ENCODE results near the gene GRAMD4. TPM values are rescaled to one million over a fixed set of nuclear protein-coding genes. Genes with fewer than 3 reads are reported as not detected.

GRAMD4 gene
- total RNA-seq, 1 experiment from 2014 or later = 18.4 TPM

- no peak overlapping the region for H3K27ac ChIP-seq (ENCODE audit: low read depth, low read length, poor library complexity, severe bottlenecking)
- no peak overlapping the region for H3K4me3 ChIP-seq (ENCODE audit: low read depth, low read length, poor library complexity, severe bottlenecking)
- H3K27me3 ChIP-seq (replicated peaks; ENCODE audit: insufficient read depth, low read depth, low read length, poor library complexity) = no peaks in the 10 kb centered on the region
- TF ChIP-seq EZH2 (IDR thresholded peaks at IDR 0.05; ENCODE audit: borderline replicate concordance, low read depth, low read length, poor library complexity, severe bottlenecking) (no peak), CTCF (conservative IDR thresholded peaks at IDR 0.05; ENCODE audit: low read depth, low read length) (no peak)
- H3K4me1 ChIP-seq (ENCODE audit: insufficient read depth, low read length, poor library complexity, severe bottlenecking) = peaks cover 15% of the 10 kb centered on the region
- CTCF ChIA-PET = no interaction called here
- intact Hi-C loops (cut with micrococcal nuclease; ENCODE audit: unreplicated experiment) = loop anchor here (10.0 kb wide), 1 partner anchor 115 kb away; no protein-coding TSS in a partner anchor
- H3K9me3 ChIP-seq (ENCODE audit: low read depth, low read length, poor library complexity, severe bottlenecking) = no peaks in the 10 kb centered on the region
- no peaks in the 10 kb centered on the region for H3K36me3 ChIP-seq (ENCODE audit: insufficient read depth, low read length, poor library complexity, severe bottlenecking)
- no peak for DNase-seq (ENCODE audit: low spot score)
- no TSS peak for BruUV-seq (replicated peaks)
- POLR2A ChIA-PET (ENCODE audit: low non-redundant PET) = no interaction called here
Observed at GRCh38 chr22:46679706-46680269, 59.6 kb downstream of the GRAMD4 start.

- DNase-seq (ENCODE audit: low spot score) = no peak
- intact Hi-C loops (cut with micrococcal nuclease; ENCODE audit: unreplicated experiment) = no loop called here
- peaks cover 15% of the 10 kb centered on the region for H3K4me1 ChIP-seq (ENCODE audit: insufficient read depth, low read length, poor library complexity, severe bottlenecking)
- BruUV-seq (replicated peaks) = no TSS peak
- no peak overlapping the region for H3K27ac ChIP-seq (ENCODE audit: low read depth, low read length, poor library complexity, severe bottlenecking)
- H3K36me3 ChIP-seq (ENCODE audit: insufficient read depth, low read length, poor library complexity, severe bottlenecking) = peaks cover 10% of the 10 kb centered on the region
- H3K9me3 ChIP-seq (ENCODE audit: low read depth, low read length, poor library complexity, severe bottlenecking) = no peaks in the 10 kb centered on the region
- TF ChIP-seq EZH2 (IDR thresholded peaks at IDR 0.05; ENCODE audit: borderline replicate concordance, low read depth, low read length, poor library complexity, severe bottlenecking) (no peak), CTCF (conservative IDR thresholded peaks at IDR 0.05; ENCODE audit: low read depth, low read length) (peak; percentile 56)
- CTCF ChIA-PET = no interaction called here
- H3K4me3 ChIP-seq (ENCODE audit: low read depth, low read length, poor library complexity, severe bottlenecking) = no peak overlapping the region
- no peaks in the 10 kb centered on the region for H3K27me3 ChIP-seq (replicated peaks; ENCODE audit: insufficient read depth, low read depth, low read length, poor library complexity)
- POLR2A ChIA-PET (ENCODE audit: low non-redundant PET) = no interaction called here
Observed at GRCh38 chr22:46681010-46681409, 60.8 kb downstream of the GRAMD4 start.

DNA sequence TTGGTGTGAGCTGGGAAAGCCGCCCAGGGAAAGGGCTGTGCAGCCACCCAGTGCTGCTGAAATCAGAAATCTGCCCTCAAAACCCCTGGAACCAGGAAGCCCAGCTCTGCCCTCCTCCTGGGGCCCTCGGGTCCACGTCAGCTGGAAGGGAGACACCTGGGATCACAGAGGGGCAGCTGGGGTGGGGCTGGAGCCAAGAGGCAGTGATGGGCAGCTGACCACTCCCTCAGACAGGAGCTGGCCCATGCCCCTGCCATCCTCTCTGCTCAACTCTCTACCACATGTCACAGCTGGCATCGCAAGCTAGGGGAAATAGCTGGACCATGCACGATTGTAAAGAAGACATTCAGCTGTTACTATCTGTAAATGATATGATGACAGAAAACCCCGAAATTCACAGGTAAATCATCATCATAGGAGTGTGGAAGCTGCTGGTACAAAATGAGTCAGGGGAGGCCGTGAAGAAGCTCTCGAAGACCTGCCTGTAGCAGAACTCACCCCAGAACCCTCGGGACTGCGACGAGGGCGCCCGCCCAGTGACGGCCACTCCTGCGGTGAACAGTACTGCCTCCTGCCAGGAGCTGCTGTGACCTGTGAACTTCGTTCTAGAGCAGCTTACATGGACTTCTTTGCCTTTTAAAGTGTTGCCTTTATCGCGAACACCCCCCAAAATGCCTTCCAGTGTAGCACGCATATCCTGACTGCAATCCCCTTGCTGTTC is 62.0 kb downstream of the GRAMD4 start:
- ChIA-PET CTCF (no interaction called here), POLR2A (ENCODE audit: low non-redundant PET) (no interaction called here)
- Histone ChIP-seq H3K4me1 (ENCODE audit: insufficient read depth, low read length, poor library complexity, severe bottlenecking) (peaks cover 15% of the 10 kb centered on the region), H3K27ac (ENCODE audit: low read depth, low read length, poor library complexity, severe bottlenecking) (no peak overlapping the region), H3K36me3 (ENCODE audit: insufficient read depth, low read length, poor library complexity, severe bottlenecking) (peaks cover 17% of the 10 kb centered on the region), H3K4me3 (ENCODE audit: low read depth, low read length, poor library complexity, severe bottlenecking) (no peak overlapping the region), H3K9me3 (ENCODE audit: low read depth, low read length, poor library complexity, severe bottlenecking) (no peaks in the 10 kb centered on the region), H3K27me3 (replicated peaks; ENCODE audit: insufficient read depth, low read depth, low read length, poor library complexity) (no peaks in the 10 kb centered on the region)
- TF ChIP-seq EZH2 (IDR thresholded peaks at IDR 0.05; ENCODE audit: borderline replicate concordance, low read depth, low read length, poor library complexity, severe bottlenecking) = no peak
- no peak for TF ChIP-seq CTCF (conservative IDR thresholded peaks at IDR 0.05; ENCODE audit: low read depth, low read length)
- BruUV-seq (replicated peaks) = no TSS peak
- intact Hi-C loops (cut with micrococcal nuclease; ENCODE audit: unreplicated experiment) = no loop called here
- no peak for DNase-seq (ENCODE audit: low spot score)
